ENCODE measurements around the gene PHYKPL.
A peak's percentile ranks its signal among the peaks of the same experiment; 100 is the strongest.
"Not testable (repeated sequence)": the region's sequence is repeated elsewhere in the genome, so short reads cannot be mapped to it uniquely, and the experiment has no call there.

Gene PHYKPL

DNA sequence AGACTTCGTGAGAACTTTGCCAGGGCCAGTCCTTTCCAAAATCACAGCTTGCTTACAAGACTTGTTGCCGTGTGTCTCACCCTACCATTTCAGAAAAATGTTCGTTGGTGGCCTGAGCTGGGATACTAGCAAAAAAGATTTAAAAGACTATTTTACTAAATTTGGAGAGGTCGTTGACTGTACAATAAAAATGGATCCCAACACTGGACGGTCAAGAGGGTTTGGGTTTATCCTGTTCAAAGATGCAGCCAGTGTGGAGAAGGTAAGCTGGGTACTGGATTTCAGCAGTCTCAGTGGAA, 26.9 kb downstream of the PHYKPL start:
- DNase-seq, result no peak

DNA sequence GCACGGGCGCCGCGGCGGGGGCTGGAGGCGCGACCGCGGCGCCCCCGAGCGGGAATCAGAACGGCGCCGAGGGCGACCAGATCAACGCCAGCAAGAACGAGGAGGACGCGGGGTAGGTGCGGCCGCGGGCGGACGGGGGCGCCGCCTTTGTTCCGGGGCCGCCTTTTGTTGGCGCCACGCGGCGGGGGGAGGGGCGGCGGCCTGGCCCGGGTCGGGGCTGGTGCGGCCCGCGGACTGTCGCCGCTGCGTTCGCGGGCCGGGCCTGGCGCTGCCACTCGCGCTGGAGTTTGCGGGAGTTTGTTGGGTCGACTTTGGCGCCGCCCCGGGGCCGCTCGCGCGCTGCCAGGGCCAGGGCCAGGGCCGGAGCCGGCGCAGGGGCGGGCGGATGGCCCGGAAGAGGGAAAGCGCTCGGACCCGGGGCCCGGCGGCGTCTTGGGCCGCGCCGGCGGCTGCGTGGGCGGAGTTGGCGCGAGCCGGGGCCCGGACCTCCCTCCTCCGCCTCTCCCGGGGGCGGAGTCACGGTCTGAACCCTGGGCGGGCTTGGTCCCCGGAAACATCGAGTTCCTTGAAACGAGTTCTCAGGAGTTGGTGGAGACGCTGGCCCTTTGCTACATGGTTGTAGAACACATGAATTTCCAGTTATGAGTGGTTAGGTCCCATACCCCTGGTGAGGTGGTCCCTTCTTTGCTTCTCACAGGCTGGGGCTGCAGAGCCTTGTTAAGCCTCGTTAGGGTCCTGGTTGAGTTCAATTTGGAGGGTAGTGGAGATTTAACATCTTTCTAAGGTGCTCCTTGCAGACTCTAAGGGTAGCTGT, 27.5 kb downstream of the PHYKPL start:
- DNase-seq, result peak; percentile 84

DNA sequence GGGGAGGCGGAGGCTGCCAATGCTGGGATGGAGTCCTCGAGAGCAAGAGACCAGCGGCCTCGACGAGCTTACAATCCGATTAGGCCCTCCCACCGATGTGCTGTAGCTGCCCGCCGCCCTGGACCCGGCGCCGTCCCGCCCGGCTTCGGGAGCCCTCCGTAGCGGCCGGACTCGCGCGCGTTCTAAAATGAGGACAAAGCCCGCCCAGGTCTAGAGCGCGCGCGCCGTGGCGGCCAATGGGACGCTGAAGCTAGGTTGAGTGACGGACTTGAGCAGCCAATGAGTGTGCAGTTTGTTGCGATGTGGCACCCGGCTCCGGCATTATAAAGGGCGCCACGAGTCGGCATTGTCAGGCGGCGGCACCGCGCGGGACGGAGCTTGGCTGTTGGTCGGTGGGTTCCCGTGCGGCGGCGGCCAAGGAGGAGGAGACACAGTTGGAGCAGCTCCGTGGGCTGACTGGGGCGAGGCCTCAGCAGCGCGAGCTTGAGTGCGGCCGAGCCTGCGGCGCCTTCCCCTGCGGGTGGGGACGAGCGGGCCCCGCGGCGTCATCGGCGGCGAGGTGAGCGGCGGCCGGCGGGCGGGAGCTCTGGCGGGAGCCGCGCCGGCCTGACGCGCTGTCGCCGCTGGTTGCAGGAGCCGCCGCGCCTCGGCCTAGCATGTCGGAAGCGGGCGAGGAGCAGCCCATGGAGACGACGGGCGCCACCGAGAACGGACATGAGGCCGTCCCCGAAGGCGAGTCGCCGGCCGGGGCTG, 28.2 kb downstream of the PHYKPL start, which contains the start of gene HNRNPAB:
TSS of gene HNRNPAB (plus strand) at position 352 of the 753 bp plus-strand sequence. CDS start at position 657, 305 bp downstream.
- DNase-seq, result peak; percentile 97

DNA sequence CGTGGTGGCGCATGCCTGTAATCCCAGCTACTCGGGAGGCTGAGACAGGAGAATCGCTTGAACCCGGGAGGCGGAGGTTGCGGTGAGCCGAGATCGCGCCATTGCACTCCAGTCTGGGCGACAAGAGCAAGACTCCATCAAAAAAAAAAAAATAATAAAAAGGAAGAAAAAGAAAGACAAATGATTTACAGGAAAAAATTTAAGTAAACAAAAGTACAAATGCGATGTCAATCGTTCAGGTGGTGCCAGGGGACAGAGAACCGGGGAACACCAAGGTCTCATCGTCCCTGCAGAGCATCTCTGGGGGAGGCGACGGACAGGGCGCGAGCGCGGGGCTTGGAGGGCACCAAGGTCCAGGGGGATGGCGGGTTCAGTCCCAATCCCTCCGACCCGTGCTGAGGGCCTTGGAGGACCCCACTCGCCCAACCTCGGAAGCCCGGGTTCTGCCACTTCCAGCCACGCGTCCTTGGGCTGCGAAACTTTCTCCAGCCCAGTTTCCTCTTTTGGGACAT, 28.9 kb downstream of the PHYKPL start:
- DNase-seq, result peak; percentile 47

DNA sequence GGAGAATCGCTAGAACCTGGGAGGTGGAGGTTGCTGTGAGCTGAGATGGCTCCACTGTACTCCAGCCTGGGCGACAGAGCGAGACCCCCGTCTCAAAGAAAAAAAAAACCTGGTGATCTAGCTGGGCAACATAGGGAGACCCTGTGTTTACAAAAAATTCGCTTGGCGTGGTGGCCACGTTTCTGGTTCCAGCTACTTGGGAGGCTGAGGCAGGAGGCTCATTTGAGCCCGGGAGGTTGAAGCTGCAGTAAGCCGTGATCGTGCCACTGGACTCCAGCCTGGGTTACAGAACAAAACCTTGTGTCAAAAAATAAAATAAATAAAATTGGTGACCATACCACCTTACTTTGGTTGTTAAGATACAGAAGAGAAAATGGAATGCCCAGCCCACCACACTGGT, 30.1 kb downstream of the PHYKPL start:
- no peak for DNase-seq

DNA sequence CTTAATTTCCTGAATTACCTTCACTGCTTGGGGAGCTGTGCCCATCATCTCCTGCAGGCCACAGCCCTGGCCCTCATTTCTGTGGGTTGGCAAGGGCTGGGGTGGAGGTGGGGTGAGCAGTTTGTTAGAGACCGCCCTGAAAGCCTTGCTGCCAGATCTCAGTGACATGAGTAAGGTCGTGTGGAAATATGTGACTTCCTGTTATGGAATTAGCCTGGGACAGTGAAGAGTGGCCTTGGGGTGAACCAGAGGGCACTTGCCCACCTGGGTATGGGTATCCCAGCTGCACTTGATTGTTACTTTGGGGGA, 30.7 kb downstream of the PHYKPL start:
- no peak for DNase-seq

DNA sequence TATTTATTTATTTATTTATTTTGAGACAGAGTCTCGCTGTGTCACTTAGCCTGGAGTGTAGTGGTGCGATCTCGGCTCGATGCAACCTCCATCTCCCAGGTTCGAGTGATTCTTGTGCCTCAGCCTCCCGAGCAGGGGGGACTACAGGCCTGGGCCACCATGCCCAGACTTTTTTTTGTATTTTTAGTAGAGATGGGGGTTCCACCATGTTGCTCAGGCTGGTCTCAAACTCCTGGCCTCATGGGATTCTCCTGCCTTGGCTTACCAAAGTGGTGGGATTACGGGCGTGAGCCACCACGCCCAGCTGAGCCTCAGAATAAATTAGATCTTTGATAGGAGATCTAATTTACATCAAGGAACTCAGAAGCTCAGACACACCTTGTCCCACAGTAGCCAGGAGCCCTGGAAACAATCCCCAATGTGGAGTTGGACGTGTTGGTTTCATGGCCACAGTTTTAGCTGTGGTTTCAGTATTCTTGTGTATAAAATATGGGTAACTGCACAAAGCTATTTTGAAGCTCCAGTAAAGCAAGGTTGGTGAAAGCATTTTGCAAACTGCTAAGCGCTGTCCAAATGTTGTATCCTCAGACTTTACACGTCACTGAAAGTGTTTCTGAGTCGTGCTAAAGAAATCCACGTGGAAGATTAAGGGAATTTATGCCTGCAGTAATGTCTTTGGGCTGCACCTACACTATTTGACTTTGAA, 31.2 kb downstream of the PHYKPL start:
- DNase-seq, result no peak

DNA sequence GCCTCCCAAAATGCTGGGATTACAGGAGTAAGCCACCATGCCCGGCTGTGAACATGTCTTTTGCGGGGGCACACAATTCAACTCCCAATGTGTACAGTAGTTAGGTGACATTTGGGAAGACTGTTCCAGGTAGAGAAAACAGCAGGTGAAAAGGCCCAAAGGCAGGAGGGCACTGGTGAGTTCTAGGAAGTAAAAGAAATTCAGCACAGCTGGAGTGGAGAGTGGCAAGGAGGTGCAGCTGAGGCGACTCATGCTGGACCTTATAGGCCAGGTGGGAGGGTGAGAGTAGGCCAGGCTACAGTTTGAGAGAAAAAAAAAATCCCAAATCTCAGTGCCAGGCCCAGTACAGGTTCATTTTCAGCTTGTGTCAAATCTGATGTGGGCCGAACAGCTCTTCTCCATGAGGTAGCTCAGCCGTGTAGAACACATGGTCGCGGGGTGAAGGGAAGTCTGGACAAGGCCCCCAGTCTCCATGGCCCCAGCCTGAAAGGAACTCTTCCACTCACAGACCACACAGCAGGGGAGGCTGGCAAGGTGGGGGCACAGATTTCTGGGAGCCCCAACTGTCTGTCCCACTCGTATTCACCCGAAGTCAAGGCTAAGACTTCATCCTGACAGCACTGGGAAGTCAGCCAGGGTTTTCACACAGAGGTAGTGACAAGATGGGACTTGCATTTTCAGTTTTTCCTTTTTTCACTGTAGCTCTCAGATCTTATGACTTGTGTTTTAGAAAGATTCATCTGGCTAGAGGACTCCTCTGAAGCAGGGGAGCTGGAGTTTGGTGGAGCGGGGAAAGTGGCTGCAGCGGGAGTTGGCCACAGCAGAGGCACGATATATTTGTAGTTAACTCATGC, 32.8 kb downstream of the PHYKPL start:
- DNase-seq, result no peak

DNA sequence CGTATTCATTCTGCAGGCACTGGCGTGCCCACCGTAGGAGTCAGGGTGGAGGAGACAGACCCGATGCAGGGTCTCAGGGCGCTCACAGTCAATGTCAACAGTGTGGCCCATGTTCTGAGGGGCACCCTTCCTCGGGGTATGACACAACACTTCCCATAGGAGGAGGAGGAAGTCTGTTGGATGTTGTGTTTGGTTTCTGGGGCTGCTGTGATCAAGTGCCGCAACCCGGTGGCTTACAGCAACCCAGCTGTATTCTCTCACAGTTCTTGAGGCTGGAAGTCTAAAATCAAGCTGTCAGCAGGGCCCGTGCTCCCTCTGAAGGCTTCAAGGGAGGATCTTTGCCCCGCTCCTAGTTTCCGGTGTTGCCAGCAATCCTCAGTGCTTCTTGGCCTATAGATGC, 33.9 kb downstream of the PHYKPL start:
- no peak for DNase-seq

DNA sequence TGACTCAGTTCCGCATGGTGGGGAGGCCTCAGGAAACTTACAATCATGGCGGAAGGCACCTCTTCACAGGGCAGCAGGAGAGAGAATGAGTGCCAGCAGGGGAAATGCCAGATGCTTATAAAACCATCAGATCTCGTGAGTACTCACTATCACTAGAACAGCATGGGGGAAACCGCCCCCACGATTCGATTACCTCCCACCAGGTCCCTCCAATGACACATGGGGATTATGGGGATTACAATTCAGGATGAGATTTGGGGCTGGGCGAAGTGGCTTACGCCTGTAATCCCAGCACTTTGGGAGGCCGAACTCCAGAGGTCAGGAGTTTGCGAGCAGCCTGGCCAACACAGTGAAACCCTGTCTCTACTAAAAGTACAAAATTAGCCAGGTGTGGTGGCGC, 34.5 kb downstream of the PHYKPL start:
- not testable (repeated sequence) for DNase-seq

DNA sequence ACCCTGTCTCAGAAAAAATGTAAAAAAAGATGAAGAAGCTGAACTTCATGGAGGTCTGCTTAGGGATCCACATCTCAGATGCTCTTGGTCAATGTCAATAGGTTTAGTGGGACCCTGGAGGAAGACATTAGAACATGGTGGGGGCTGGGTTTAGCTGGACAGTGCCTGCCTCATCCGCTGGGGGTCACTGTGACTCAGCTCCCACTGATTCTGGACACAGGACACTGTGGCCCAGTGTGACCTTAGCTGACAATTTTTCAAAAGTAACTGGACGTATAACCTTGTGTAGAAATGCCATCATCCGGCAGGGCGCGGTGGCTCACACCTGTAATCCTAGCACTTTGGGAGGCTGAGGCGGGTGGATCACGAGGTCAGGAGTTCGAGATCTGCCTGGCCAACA, 35.6 kb downstream of the PHYKPL start:
- no peak for DNase-seq

DNA sequence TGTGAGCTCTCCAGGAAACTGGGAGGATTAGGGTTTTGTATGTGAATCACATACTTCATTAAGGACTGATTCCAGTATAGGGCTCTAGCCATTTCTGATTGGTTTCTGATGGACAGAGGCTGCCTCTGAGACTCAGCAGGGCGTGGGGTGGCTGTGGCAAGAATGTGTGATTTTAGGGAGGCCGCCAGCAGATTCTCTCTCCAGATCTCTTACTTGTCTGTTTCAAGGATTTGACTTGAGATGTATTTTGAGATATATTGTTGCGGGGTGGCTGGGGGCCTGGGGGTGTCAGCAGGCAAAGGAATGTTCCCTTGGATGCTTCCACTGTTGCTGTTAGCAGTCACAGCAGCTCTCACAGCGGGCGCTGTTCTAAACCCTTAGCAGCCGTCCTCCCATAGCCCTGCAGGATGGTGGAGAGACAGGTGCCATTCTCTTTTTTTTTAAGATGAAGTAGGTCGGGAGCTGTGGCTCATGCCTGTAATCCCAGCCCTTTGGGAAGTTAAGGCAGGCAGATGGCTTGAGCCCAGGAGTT, 36.3 kb downstream of the PHYKPL start:
- DNase-seq, result no peak

DNA sequence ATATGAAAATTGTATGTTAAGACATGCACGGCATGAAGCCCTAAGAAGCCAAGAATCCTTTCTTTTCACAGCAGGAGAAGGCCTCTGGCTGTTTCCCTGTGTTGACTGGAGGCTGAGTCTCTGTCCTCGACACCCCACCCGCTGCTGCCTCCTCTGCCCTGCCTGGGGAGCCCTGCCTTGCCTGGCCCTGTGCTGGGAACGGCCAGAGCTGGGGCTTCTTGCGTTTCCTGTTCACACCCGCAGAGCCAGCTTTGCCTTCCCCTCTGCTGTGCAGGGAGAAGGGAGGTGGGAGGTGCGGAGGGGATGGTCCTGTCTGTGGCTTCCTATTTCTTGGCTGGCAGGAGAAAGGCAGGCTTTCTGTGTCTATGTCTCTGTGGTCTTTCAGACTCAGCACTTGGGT, 38.6 kb downstream of the PHYKPL start:
- DNase-seq, result no peak

DNA sequence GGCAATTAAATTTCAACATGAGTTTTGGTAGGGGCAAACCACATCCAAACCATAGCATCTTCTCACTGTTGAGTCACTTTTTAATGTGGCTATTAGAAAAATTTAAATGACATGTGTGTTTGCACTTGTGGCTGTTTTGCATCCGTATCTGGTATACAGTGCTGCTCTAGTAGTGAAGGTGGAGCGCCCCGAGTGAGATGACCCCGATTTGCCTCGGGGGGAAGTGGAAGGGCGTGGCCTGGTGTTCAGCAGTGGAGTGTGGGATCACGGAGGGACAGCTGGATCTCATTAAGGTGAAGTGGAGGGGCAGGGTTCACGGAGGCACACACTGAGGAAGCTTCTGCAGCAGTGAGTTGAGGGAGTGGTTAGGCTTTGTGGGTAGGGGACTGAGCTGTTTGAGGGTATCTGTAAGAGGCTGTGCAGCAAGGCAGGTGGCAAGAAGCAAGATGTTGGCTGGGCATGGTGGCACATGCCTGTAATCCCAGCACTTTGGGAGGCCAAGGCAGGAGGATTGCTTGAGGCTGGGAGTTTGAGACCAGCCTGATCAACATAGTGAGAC, 39.3 kb downstream of the PHYKPL start:
- no peak for DNase-seq

DNA sequence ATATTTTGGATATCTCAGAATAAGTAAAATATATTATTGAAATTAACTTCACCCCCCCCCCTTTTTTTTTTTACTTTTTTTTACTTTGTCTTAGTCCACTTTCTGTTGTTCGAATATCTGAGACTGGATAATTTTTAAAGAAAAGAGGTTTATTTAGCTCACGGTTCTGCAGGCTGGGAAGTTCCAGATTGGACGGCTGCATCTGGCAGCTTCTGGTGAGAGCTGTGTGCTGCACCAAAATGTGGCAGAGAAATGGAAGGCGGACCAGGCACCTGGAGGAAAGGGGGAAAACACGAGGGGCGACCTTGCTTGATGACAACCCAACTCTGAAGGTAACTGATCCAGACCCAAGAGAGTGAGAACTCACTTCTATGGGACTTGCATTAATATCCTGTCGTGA, 39.8 kb downstream of the PHYKPL start:
- no peak for DNase-seq

DNA sequence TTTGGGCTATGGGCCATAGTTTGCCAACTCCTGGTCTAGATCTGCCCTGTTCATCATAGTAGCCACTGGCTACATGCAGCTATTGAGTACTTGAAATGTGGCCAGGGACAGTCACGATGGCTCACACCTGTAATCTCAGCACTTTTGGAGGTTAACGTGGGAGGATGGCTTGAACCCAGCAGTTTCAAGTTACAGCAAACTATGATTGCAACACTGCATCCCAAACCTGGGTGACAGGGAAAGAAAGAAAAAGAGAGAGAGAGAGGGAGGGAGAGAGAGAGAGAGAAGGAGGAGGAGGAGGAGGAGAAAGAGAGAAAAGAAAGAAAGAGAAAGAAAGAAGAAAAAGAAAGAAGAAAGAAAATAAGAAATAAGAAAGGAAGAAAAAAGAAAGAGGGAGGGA, 40.4 kb downstream of the PHYKPL start:
- DNase-seq, result no peak

DNA sequence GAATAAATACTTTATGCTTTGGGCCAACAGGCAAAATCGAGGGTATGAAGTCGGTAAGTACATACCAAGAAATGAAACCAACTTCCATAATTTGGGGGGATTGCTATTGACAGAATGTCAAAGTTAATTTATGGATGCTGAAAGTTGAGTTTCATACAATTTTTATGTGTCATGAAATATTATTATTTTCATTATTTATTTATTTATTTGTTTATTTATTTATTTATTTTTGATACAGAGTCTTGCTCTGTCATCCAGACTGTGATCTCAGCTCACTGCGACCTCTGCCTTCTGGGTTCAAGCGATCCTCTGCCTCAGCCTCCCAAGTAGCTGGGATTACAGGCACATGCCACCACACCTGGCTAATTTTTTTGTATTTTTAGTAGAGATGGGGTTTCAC, 40.9 kb downstream of the PHYKPL start:
- DNase-seq, result no peak

DNA sequence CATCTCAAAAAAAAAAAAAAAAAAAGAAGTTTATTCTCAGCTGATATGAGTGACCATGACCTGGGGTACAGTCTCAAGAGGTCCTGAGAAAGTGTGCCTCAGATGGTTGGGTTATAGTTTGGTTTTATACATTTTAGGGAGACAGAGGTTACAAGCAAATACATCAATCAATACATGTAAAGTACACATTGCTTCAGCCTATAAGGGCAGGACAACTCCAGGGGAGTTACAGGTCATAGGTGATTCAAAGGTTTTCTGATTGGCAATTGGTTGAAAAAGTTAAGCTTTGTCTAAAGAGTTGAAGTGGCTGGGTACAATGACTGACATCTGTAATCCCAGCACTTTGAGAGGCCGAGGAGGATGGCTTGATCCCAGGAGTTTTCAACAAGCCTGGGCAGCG, 43.2 kb downstream of the PHYKPL start:
- no peak for DNase-seq

DNA sequence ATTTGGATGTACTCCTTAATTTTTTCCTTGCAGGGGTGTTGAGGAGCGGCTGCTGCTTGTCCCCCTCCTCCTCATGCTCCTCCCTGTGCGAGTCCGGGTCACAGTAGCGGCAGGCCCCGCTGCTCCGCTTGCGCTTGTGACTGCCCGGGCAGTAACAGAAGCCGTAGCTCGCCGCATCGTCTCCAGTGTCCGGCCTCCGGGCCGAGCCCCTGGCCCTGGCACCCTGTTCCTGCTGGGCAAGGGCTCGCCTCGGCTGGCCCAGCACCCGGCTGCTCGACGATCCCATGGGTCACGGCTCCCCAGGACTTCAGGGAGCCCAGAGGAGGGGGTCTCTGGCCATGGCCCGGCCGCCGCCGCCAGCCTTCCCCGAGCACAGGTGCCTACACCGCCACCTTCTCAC, 45.6 kb downstream of the PHYKPL start, which contains the start of gene GMCL2:
TSS of gene GMCL2 (minus strand) at position 358 of the 400 bp plus-strand sequence. CDS start at position 286, 72 bp downstream.
- no peak for DNase-seq

DNA sequence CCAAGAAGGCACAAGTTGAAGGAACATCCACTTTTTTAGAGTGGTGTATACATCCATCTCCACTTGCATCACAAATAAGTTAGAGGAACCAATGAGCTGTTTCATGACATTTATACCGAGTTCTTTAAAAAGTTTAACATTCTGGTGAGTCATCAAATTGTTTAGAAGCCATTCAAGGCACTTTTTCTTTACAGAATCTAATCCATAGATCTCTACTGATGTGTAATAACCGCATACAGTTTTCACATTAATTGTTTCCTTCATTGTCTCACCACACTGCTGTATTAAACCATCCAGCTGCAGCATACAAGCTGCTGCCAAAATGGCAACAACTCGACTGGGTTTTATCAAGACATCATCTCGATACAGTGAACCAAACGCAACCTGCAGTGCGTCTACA, 46.2 kb downstream of the PHYKPL start:
- no peak for DNase-seq

DNA sequence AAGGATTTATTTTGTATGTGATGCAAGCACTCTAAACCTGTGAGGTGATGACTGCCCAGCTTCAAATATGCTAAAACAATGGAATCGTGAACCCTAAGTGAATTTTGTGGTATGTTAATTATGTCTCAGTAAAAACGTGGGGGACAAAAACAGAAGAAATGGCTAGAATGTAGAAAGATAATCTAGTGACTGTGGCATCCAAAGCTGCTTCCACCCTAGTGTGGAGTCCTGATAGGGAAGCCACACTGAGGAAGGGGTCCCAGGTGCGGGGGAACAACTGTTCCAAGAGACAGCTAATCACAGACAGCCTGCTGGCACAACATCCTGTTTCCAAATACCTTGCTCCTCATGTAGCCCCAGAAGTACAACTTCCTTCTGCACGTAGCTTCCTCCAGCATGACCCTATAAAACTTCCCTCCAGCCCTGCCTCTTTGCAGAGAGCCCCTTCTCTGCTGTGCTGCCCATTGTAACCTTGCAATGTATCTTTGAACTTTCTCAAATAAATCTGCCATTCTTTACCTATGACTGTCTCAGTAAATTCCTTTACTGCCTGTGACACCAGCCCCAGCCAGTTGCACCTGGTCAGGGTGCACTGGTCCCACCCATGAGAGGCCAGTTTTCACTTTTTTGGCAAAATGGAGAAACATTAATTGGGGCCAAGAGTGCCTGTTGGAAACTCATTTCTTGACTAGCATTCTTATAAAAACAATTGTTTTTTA, 50.3 kb downstream of the PHYKPL start:
- no peak for DNase-seq

Measured in activated CD4-positive, alpha-beta T cell treated with anti-CD3 and anti-CD28 coated beads for 48 hours (primary cell).